Kidney (tissue), 14 donors: Measurements from ENCODE around the gene ARHGEF3. TPM values are rescaled to one million over a fixed set of nuclear protein-coding genes. Genes with fewer than 3 reads are reported as not detected.

Source experiments
- DNase-seq, 5 donors: peaks; one replicate each; pipeline ENCODE4 v3.0.0-alpha.2; 2013 to 2020
- FAIRE-seq: peaks from 2 replicates; lab custom pipeline; 2012; peaks lifted over from hg19 to GRCh38; lab: Jason Lieb, UNC
- H3K27ac ChIP-seq, 2 donors: one replicate each; pipeline ENCODE4 v1.7.0; 2013; ENCODE audit warnings: low read depth in 2 of 2, low read length in 2 of 2, inconsistent platforms in 1 of 2
- H3K27me3 ChIP-seq: one replicate; pipeline ENCODE4 v1.7.1; 2013; ENCODE audit warnings: low read length, inconsistent platforms; ENCODE audit not compliant: control insufficient read depth, insufficient read depth
- H3K36me3 ChIP-seq, 3 donors: one replicate each; pipeline versions ENCODE4 v1.7.0 to v1.7.1; 2013; ENCODE audit warnings: low read length in 3 of 3, control low read depth in 1 of 3, inconsistent platforms in 1 of 3; ENCODE audit not compliant: insufficient read depth in 3 of 3, control insufficient read depth in 2 of 3
- H3K4me1 ChIP-seq, 3 donors: one replicate each; pipeline versions ENCODE4 v1.7.0 to v1.7.1; 2013; ENCODE audit warnings: low read length in 3 of 3, inconsistent platforms in 1 of 3, low read depth in 1 of 3; ENCODE audit not compliant: control insufficient read depth in 2 of 3, insufficient read depth in 2 of 3
- H3K4me3 ChIP-seq, 3 donors: one replicate each; pipeline versions ENCODE4 v1.7.0 to v1.8.1; 2013; ENCODE audit warnings: low read length in 3 of 3, control low read depth in 1 of 3, inconsistent platforms in 1 of 3
- H3K9ac ChIP-seq, 3 donors: one replicate each; pipeline versions ENCODE4 v1.7.0 to v1.7.1; 2013; ENCODE audit warnings: low read length in 3 of 3, control low read depth in 1 of 3, inconsistent platforms in 1 of 3
- H3K9me3 ChIP-seq, 3 donors: one replicate each; pipeline versions ENCODE4 v1.7.0 to v1.7.1; 2013; ENCODE audit warnings: low read length in 3 of 3, control low read depth in 1 of 3, inconsistent platforms in 1 of 3; ENCODE audit not compliant: control insufficient read depth in 2 of 3, insufficient read depth in 1 of 3
- CTCF ChIP-seq: IDR thresholded peaks from 3 replicates; pipeline ENCODE4 v1.5.1; 2012; ENCODE audit warnings: mild to moderate bottlenecking, moderate library complexity, borderline replicate concordance; ENCODE audit not compliant: insufficient read depth; ENCODE audit errors: extremely low read depth
- intact Hi-C: fragments of 100-400 bp; cut with DNase I; formaldehyde crosslinking; loops from one replicate; pipeline ENCODE4 v1.11.1; 2022
- polyA plus RNA-seq: library from polyadenylated mRNA; stranded (reverse); fragments of 350-450 nt; fragmentation: Illumina TruSeq; extraction: RNeasy Lipid Tissue Mini Kit (QIAGEN cat#74804); gene quantifications from one replicate; pipeline ENCODE4 v1.2.3, GENCODE V29; 2014; ENCODE audit warnings: low read depth, low replicate concordance; ENCODE audit not compliant: insufficient read depth
- total RNA-seq: library from RNA; stranded (reverse); fragmentation: NEBNext Ultra II Directional; extraction: Animal tissue kit (Norgen Biotek cat#: 25700); gene quantifications from one replicate; pipeline ENCODE4 v1.2.1, GENCODE V29; 2021
- donor health status: control.
- donor health status: control.
- donor health status: control.
- donor health status: control.
- donor health status: control.
- donor health status: DM: yes; HTN: yes; CAD: no.
- donor health status: Normal renal cell carcinoma (clear cell type).

The ARHGEF3 gene
- total and polyA plus RNA-seq, 2 donors from 2014 or later: 25.8 to 56.3 TPM

- no peak overlapping the region for H3K9ac ChIP-seq
- DNase-seq: peak in 1 of 5 donors; percentile 27
- FAIRE-seq: no peak
- intact Hi-C loops: no loop called here
- H3K36me3 ChIP-seq: peaks cover 0 to 18% (median 6%) of the 10 kb centered on the region in 3 donors
- no peaks in the 10 kb centered on the region for H3K27me3 ChIP-seq
- TF ChIP-seq CTCF: no peak
- peaks cover 3 to 42% (median 18%) of the 10 kb centered on the region in 3 donors for H3K4me1 ChIP-seq
- no peak overlapping the region for H3K27ac ChIP-seq
- H3K9me3 ChIP-seq: no peaks in the 10 kb centered on the region
- no peak overlapping the region for H3K4me3 ChIP-seq
These were observed 28.5 kb downstream of the ARHGEF3 start for GRCh38 chr3:56772952-56773938.

GRCh38 chr3:56771376-56771775 is 30.4 kb downstream of the ARHGEF3 start:
- no peak for TF ChIP-seq CTCF
- FAIRE-seq: no peak
- intact Hi-C loops: no loop called here
- Histone ChIP-seq H3K4me1 (peaks cover 3 to 30% (median 16%) of the 10 kb centered on the region in 3 donors), H3K27me3 (no peaks in the 10 kb centered on the region), H3K9me3 (no peaks in the 10 kb centered on the region), H3K4me3 (no peak overlapping the region), H3K36me3 (peaks cover 0 to 18% (median 6%) of the 10 kb centered on the region in 3 donors), H3K9ac (no peak overlapping the region), H3K27ac (no peak overlapping the region)
- no peak for DNase-seq

- peak overlapping the region in 1 of 2 donors; percentile 16 for H3K27ac ChIP-seq
- TF ChIP-seq CTCF: no peak
These were observed 32.5 kb downstream of the ARHGEF3 start for GRCh38 chr3:56769116-56769707.

More at GRCh38 chr3:56769116-56769707, 32.5 kb downstream of the ARHGEF3 start:
- FAIRE-seq: no peak
- Histone ChIP-seq H3K36me3 (peaks cover 0 to 18% (median 6%) of the 10 kb centered on the region in 3 donors), H3K27me3 (no peaks in the 10 kb centered on the region), H3K9ac (no peak overlapping the region), H3K9me3 (no peaks in the 10 kb centered on the region), H3K4me1 (peaks cover 3 to 16% (median 13%) of the 10 kb centered on the region in 3 donors), H3K4me3 (no peak overlapping the region)
- intact Hi-C loops: no loop called here
- DNase-seq: no peak
